ENCODE measurements around the gene CEPT1. TPM values are rescaled to one million over a fixed set of nuclear protein-coding genes. Genes with fewer than 3 reads are reported as not detected.

Gene CEPT1
- total RNA-seq, 2 experiments from 2014 or later: 36.0 to 38.6 TPM

DNA sequence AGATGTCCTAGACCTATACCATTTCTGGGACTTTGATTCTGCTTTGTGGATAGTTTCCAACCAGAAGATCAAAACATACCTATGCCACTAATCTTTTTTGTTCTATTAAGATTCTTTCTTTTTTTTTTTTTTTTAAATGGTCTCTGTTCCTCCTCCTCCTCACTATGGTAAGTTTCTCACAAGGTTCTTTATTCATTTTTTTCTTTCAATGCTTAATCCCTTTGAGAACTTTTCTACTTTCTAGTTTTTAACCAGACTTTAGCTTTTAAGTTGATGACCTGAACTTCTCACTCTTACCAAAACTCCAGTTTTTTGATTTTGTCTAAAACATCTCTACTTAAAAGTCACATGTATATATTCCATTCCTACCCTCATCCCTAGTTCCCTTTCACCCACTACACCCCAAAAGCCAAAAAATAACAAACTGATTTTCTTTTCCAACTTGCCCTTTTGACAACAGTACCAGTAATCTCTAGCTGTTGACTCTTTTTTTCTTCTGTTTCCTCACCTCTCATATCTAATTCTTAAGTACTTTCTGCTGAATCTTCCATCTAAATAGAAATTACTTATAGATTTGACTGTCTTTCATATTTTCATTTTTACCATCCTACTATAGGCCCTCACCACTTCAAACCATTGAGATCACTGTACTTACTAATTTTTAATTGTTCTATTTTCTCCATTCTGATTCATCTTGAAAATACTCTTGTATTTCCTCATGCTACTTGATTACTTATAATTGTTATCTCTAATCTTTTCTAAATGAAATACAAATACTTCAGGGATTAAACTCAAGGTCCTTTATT lies 6.1 kb downstream of the CEPT1 start:
- Mint-ChIP-seq H3K4me1 (ENCODE audit: low read depth) (peaks cover 75% of the 10 kb centered on the region), H3K9me3 (no peaks in the 10 kb centered on the region), H3K4me3 (no peak overlapping the region), H3K27ac (peak overlapping the region; percentile 77), H3K27me3 (no peaks in the 10 kb centered on the region), H3K36me3 (ENCODE audit: low read depth) (peaks cover 42% of the 10 kb centered on the region)
- intact Hi-C loops (cut with micrococcal nuclease): loop anchor here (5.0 kb wide), 1 partner anchor 51 kb away; no protein-coding TSS in a partner anchor
- ATAC-seq: peak; percentile 20
- DNase-seq: no peak
- ChIA-PET CTCF (interaction anchor here (1.0 to 1.3 kb wide), 3 partner anchors 19 to 623 kb away, joined by 3 read pairs; no protein-coding TSS in a partner anchor), POLR2A (no interaction called here)
- TF ChIP-seq, protein P1, sequence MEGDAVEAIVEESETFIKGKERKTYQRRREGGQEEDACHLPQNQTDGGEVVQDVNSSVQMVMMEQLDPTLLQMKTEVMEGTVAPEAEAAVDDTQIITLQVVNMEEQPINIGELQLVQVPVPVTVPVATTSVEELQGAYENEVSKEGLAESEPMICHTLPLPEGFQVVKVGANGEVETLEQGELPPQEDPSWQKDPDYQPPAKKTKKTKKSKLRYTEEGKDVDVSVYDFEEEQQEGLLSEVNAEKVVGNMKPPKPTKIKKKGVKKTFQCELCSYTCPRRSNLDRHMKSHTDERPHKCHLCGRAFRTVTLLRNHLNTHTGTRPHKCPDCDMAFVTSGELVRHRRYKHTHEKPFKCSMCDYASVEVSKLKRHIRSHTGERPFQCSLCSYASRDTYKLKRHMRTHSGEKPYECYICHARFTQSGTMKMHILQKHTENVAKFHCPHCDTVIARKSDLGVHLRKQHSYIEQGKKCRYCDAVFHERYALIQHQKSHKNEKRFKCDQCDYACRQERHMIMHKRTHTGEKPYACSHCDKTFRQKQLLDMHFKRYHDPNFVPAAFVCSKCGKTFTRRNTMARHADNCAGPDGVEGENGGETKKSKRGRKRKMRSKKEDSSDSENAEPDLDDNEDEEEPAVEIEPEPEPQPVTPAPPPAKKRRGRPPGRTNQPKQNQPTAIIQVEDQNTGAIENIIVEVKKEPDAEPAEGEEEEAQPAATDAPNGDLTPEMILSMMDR (IDR thresholded peaks at IDR 0.05): no peak

DNA sequence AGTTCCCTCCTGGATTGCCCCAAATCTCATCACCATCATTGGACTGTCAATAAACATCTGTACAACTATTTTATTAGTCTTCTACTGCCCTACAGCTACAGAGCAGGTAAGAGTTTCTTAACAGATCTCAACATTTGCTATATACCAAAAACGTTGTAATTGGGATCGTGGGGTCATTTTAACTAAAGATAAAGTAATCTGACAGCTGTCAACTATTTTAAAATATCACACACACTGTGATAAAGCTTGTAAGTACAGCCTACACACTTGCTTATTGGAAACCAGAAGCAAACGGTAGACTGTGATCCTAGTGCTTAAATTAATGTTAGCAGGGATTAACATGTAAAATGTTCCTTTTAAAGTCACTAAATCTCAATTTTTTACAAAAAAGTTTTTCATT lies 7.9 kb downstream of the CEPT1 start:
- POLR2A ChIA-PET: no interaction called here
- peaks cover 75% of the 10 kb centered on the region for H3K4me1 Mint-ChIP-seq (ENCODE audit: low read depth)
- DNase-seq (no peak), ATAC-seq (no peak)
- intact Hi-C loops (cut with micrococcal nuclease): loop anchor here (5.0 kb wide), 1 partner anchor 49 kb away; no protein-coding TSS in a partner anchor
- CTCF ChIA-PET: no interaction called here
- H3K36me3 Mint-ChIP-seq (ENCODE audit: low read depth): peaks cover 57% of the 10 kb centered on the region
- H3K9me3 Mint-ChIP-seq: no peaks in the 10 kb centered on the region
- TF ChIP-seq, protein P1 (IDR thresholded peaks at IDR 0.05): no peak
- H3K27ac Mint-ChIP-seq: no peak overlapping the region
- no peak overlapping the region for H3K4me3 Mint-ChIP-seq
- H3K27me3 Mint-ChIP-seq: no peaks in the 10 kb centered on the region

DNA sequence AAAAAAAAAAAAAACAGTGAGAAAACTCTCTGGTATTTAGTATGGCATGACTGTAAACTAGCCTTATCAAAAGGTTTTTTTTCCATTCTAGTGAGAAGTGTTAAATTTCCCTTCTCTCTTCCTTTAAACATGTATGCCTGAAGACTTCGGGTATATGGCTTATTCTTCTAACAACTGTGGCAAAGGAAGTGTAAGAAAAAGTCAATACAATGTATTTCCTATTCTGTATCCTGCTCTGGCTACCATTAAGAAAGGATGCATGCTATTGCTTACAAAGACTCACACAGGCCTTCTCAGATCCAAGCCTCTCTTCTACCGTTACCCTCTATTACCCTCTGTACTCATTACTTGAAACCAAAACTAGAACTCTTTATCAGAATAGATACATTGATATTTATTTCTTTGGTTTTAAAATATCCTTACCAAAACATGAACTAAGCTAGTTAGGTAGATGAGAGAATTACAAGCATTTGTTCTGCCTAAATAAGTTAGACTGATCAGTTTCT lies 8.4 kb downstream of the CEPT1 start:
- peak; percentile 37 for ATAC-seq
- TF ChIP-seq, protein P1 (IDR thresholded peaks at IDR 0.05): no peak
- peaks cover 61% of the 10 kb centered on the region for H3K36me3 Mint-ChIP-seq (ENCODE audit: low read depth)
- H3K4me3 Mint-ChIP-seq: no peak overlapping the region
- H3K27me3 Mint-ChIP-seq: no peaks in the 10 kb centered on the region
- intact Hi-C loops (cut with micrococcal nuclease): loop anchor here (5.0 kb wide), 1 partner anchor 49 kb away; no protein-coding TSS in a partner anchor
- peaks cover 76% of the 10 kb centered on the region for H3K4me1 Mint-ChIP-seq (ENCODE audit: low read depth)
- ChIA-PET CTCF (interaction anchor here (1.0 kb wide), 1 partner anchor 73 kb away, joined by 5 read pairs; no protein-coding TSS in a partner anchor), POLR2A (no interaction called here)
- DNase-seq: no peak
- H3K9me3 Mint-ChIP-seq: no peaks in the 10 kb centered on the region
- H3K27ac Mint-ChIP-seq: peak overlapping the region; percentile 9

DNA sequence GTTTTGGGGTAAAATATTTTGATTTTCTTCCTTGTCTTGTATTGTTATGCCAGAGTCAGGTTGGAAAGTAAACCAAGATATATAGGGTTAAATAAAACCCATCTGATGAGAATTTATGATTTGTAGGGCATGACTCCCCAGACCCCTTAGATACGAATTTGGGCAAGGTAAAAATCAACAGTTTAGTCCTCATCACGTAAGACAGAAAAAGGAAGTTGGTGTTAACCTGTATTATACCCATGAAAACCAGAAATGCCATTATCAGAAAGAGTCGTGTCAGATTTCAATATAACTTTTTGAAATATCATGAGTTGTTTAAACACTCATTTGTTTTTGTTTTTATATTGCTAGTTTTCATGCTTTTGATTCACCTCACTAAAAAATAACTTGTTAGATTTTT lies 11.8 kb downstream of the CEPT1 start:
- H3K4me1 Mint-ChIP-seq (ENCODE audit: low read depth): peaks cover 80% of the 10 kb centered on the region
- no peak for ATAC-seq
- intact Hi-C loops (cut with micrococcal nuclease): no loop called here
- H3K27ac Mint-ChIP-seq: peak overlapping the region; percentile 18
- H3K4me3 Mint-ChIP-seq: no peak overlapping the region
- no peaks in the 10 kb centered on the region for H3K27me3 Mint-ChIP-seq
- CTCF ChIA-PET: no interaction called here
- peaks cover 75% of the 10 kb centered on the region for H3K36me3 Mint-ChIP-seq (ENCODE audit: low read depth)
- no peak for DNase-seq
- TF ChIP-seq, protein P1 (IDR thresholded peaks at IDR 0.05): no peak
- POLR2A ChIA-PET: interaction anchor here (0.6 kb wide), 1 partner anchor 49 kb away, joined by 3 read pairs; the partner anchor contains the start of gene DENND2D
- no peaks in the 10 kb centered on the region for H3K9me3 Mint-ChIP-seq
